Activated naive CD8-positive, alpha-beta T cell treated with anti-CD3 and anti-CD28 coated beads, Interleukin-2, amount 10 ng/mL, durations not matched to agents 7 days and 5 days (primary cell): Measurements from ENCODE around the gene MYO3B. TPM values are rescaled to one million over a fixed set of nuclear protein-coding genes. Genes with fewer than 3 reads are reported as not detected.
"Not testable (repeated sequence)": the region's sequence is repeated elsewhere in the genome, so short reads cannot be mapped to it uniquely, and the experiment has no call there.

ENCODE experiments used
- ATAC-seq: fragments of 150-1000 bp; cut with Tn5 transposase; one replicate; pipeline ENCODE4 v1.10.0; 2021; ENCODE audit warnings: low read depth, moderate library complexity
- POLR2A ChIA-PET: fragments of 350-600 bp; sonication (Branson Sonifier 250); formaldehyde crosslinking; loops from one replicate; lab custom pipeline; 2021; ENCODE audit warnings: antibody characterized with exemption; lab: Charles Lee
- DNase-seq: peaks from one replicate; pipeline ENCODE4 v3.0.0; 2021
- H3K27ac Mint-ChIP-seq: one replicate; pipeline ENCODE4 v1.8.0; 2022; ENCODE audit warnings: mild to moderate bottlenecking, mixed read lengths
- H3K27me3 Mint-ChIP-seq: one replicate; pipeline ENCODE4 v1.8.0; 2022; ENCODE audit warnings: mild to moderate bottlenecking, moderate library complexity, mixed read lengths
- H3K36me3 Mint-ChIP-seq: one replicate; pipeline ENCODE4 v1.8.0; 2021; ENCODE audit warnings: mild to moderate bottlenecking, mixed read lengths
- H3K4me1 Mint-ChIP-seq: one replicate; pipeline ENCODE4 v1.8.0; 2021; ENCODE audit warnings: mixed read lengths
- H3K4me3 Mint-ChIP-seq: one replicate; pipeline ENCODE4 v1.8.0; 2022; ENCODE audit warnings: mild to moderate bottlenecking, moderate library complexity, mixed read lengths
- H3K9me3 Mint-ChIP-seq: one replicate; pipeline ENCODE4 v1.8.0; 2021; ENCODE audit warnings: mixed read lengths
- total RNA-seq, 2 experiments: library from RNA; stranded (reverse); gene quantifications; one replicate each; pipeline ENCODE4 v1.2.3, GENCODE V29; 2021

Gene MYO3B
- total RNA-seq, 2 experiments from 2014 or later = 0.09 to 0.11 TPM

DNA sequence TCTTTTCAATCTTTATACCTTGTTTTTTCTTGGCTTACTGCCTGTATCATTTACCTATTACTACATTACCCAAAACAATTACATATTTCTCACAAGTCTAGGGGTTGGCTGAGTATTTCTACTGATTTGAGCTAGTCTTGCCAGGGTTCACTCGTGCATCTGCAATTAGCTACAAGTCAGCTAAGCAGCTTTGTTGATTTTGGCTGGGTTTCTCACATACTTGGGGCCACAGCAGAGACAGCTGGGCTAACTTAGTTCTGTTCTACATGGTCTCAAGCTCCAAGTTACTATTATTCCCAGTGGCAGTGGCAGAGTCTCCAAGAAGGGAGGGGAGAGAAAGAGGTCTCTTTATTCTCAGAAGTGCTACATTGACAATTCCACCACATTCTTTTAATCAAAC, 482.5 kb downstream of the MYO3B start:
- ATAC-seq = no peak
- Mint-ChIP-seq H3K4me3 (no peak overlapping the region), H3K27me3 (peaks cover 8% of the 10 kb centered on the region), H3K4me1 (no peaks in the 10 kb centered on the region), H3K27ac (no peak overlapping the region), H3K9me3 (no peaks in the 10 kb centered on the region), H3K36me3 (no peaks in the 10 kb centered on the region)
- POLR2A ChIA-PET = no interaction called here
- DNase-seq = no peak

DNA sequence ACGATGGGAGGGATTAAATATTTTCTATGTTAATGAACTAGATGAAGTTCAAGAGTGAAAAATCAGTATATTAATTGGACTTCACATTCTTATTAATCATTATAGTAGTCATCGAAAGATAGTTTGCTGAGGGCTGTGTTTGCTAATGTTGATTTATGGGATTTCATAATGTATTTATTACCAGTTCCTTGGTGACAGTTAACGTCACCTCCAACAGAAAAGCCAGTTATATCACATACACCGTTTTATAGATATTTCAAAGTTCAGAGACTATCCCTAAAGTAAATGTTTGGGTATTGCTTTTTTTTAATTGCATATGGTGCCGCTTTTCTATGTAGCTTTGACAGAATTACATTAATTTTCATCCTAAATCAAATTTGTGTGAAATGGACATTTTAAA, 487.8 kb downstream of the MYO3B start:
- H3K27ac Mint-ChIP-seq = no peak overlapping the region
- H3K4me3 Mint-ChIP-seq = no peak overlapping the region
- H3K27me3 Mint-ChIP-seq = peaks cover 5% of the 10 kb centered on the region
- no peaks in the 10 kb centered on the region for H3K9me3 Mint-ChIP-seq
- POLR2A ChIA-PET = no interaction called here
- no peak for ATAC-seq
- no peaks in the 10 kb centered on the region for H3K4me1 Mint-ChIP-seq
- no peaks in the 10 kb centered on the region for H3K36me3 Mint-ChIP-seq
- DNase-seq = no peak

DNA sequence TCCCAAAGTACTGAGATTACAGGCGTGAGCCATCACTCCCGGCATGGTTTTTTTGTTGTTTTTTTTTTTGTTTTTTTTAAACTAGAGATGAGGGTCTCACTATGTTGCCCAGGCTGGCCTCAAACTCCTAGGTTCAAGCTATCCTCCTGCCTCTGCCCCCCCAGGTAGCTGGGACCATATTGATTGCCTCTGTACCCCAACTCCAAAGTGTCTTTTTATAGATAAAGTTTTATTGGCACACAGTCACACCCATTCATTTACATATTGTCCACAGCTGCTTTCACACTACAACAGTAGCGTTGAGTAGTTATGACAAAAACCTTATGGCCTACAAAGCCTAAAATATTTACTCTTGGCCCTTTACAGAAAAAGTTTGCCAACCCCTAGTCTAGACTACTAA, 492.0 kb downstream of the MYO3B start:
- DNase-seq (no peak), ATAC-seq (no peak)
- Mint-ChIP-seq H3K27ac (no peak overlapping the region), H3K4me1 (no peaks in the 10 kb centered on the region), H3K27me3 (peaks cover 19% of the 10 kb centered on the region), H3K36me3 (no peaks in the 10 kb centered on the region), H3K4me3 (no peak overlapping the region), H3K9me3 (no peaks in the 10 kb centered on the region)
- POLR2A ChIA-PET = interaction anchor here (0.7 kb wide), 1 partner anchor 420 kb away, joined by 3 read pairs; no protein-coding TSS in a partner anchor

DNA sequence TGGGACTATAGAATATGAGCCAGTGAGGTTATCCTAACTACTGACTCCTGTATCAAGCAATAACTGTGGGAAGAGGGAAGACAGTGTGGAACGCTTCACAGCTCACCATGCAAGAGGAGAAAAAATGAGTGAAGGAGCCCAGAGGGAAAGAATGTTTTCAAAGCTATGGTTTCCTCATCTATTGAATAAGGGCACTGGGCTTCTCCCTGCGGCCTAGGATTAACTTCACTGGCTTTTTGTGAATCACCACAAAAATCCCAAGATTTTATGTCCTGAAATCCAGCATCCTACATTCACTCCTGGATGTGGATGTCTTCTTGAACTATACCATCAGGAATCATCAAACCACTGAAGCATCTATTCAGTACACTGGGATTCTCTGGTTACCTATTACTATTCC, 492.7 kb downstream of the MYO3B start:
- H3K4me1 Mint-ChIP-seq = no peaks in the 10 kb centered on the region
- no peaks in the 10 kb centered on the region for H3K9me3 Mint-ChIP-seq
- H3K36me3 Mint-ChIP-seq = no peaks in the 10 kb centered on the region
- no peak overlapping the region for H3K4me3 Mint-ChIP-seq
- POLR2A ChIA-PET = no interaction called here
- H3K27ac Mint-ChIP-seq = no peak overlapping the region
- ATAC-seq (no peak), DNase-seq (no peak)
- peaks cover 19% of the 10 kb centered on the region for H3K27me3 Mint-ChIP-seq

DNA sequence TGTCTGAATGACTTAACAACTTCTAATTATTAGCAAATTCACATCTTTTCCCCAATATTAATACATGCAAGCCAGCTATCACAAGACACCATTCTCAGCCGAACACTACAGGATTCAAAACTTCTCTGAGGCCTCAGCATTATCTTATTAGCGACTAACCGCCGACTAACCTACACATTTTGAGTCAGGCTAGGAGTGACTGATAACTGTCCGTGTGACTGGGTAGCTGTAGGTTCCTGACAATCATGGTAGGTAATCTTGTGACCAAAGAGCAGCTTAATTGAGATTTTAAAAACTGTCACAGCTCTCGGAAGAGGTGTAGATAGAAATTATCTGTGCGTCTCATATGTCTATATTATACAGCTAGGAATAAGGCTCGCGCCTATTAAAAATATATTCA, 493.1 kb downstream of the MYO3B start:
- POLR2A ChIA-PET = no interaction called here
- Mint-ChIP-seq H3K36me3 (no peaks in the 10 kb centered on the region), H3K27me3 (peaks cover 19% of the 10 kb centered on the region), H3K9me3 (no peaks in the 10 kb centered on the region), H3K4me3 (no peak overlapping the region), H3K27ac (no peak overlapping the region), H3K4me1 (no peaks in the 10 kb centered on the region)
- ATAC-seq = no peak
- no peak for DNase-seq

DNA sequence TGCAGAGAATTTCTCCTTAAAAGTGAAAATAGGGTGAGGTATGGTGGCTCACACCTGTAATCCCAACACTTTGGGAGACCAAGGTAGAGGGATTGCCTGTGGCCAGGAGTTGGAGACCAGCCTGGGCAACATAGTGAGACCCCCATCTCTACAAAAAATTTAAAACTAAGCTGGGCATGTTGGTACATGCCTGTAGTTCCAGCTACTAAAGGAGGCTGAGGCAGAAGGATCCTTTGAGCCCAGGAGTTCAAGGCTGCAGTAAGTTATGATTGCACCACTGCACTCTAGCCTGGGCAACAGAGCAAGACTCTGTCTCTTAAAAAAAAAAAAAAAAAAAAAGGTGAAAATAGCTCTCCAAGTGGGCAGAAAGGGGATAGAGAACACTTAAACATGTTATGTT, 496.3 kb downstream of the MYO3B start:
- H3K36me3 Mint-ChIP-seq, H3K4me1 Mint-ChIP-seq, H3K4me3 Mint-ChIP-seq, H3K9me3 Mint-ChIP-seq, ATAC-seq, H3K27ac Mint-ChIP-seq, DNase-seq, POLR2A ChIA-PET: not testable (repeated sequence)
- H3K27me3 Mint-ChIP-seq = peaks cover 17% of the 10 kb centered on the region

DNA sequence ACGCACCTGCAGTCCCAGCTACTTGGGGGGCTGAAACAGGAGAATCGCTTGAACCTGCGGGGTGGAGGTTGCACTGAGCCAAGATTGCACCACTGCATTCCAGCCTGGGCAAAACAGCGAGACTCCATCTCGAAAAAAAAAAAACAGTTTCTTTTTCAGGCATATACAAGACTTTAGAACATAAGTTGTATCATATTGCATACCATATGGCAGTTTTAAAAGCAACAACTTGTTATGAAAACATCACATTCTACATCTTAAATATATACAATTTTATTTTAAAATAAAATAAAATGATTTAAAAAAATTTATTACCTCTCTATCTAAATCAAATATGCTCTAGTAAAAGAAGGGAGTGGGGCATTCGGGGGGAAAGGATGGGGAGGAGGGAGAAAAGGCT, 497.8 kb downstream of the MYO3B start:
- Mint-ChIP-seq H3K36me3 (no peaks in the 10 kb centered on the region), H3K4me3 (no peak overlapping the region), H3K4me1 (no peaks in the 10 kb centered on the region), H3K9me3 (no peaks in the 10 kb centered on the region), H3K27ac (no peak overlapping the region), H3K27me3 (peaks cover 20% of the 10 kb centered on the region)
- POLR2A ChIA-PET = no interaction called here
- DNase-seq = no peak
- no peak for ATAC-seq

DNA sequence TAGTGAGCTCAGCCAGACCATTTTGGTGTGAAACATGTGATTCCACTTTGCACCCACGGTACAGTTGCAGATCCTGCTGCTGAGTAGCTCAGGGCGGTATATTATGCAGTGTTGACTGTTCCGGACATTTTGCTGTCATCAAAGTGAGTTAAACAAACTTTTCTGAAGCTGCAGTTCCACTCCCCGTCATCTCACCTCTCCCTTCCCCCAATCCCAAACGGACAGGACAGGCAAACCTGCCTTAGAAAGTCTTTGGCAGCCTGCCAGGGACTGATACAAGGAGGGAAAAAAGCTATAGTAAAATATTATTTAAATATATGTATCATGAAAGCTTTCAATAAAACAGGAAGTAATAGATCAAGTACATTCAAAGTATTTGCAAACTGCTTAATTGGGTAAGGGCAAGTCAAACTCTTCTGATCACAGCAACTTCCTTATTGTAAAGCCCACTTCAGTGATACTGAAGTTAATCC, 501.7 kb downstream of the MYO3B start:
- ATAC-seq = no peak
- H3K27ac Mint-ChIP-seq = no peak overlapping the region
- no peak for DNase-seq
- H3K36me3 Mint-ChIP-seq = no peaks in the 10 kb centered on the region
- no peak overlapping the region for H3K4me3 Mint-ChIP-seq
- H3K4me1 Mint-ChIP-seq = no peaks in the 10 kb centered on the region
- POLR2A ChIA-PET = no interaction called here
- peaks cover 9% of the 10 kb centered on the region for H3K27me3 Mint-ChIP-seq
- H3K9me3 Mint-ChIP-seq = no peaks in the 10 kb centered on the region

DNA sequence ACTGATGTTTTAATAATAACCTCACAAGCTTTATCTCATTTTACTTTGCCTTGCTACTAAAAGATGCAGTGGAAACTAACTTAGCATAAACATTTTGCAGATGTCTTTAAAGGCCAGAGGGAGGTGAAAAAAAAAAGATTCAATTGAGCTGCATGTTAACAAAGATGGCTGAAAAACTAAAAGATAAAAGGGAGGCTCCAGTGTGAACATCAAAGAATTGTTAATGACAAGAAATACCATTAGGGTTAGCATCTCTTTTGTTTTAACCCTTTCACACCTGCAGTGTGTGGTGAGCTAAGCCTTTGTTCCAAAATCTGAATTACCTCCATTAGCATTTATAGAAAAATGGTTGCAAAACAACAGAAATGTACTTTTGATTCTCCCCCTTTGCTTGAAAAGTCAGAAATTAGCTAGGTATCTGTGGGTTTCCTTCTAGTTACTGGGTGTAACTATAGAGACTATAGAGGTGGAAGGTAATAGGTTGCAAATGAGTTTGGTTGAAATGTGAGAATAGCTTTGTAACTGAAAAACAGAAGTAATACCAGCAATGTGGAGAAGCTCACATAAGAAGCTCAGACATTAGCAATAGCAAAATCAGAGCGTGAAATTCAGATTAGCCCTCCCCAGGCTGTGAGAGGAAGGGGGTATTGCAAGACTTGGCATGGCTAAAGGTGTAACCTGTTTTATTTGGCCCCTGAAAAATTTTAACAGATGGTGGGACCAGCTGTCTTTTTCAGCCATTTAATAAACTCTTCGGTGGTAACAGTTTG, 502.4 kb downstream of the MYO3B start:
- no peaks in the 10 kb centered on the region for H3K9me3 Mint-ChIP-seq
- no peak overlapping the region for H3K4me3 Mint-ChIP-seq
- peaks cover 10% of the 10 kb centered on the region for H3K27me3 Mint-ChIP-seq
- ATAC-seq (no peak), DNase-seq (no peak)
- no peaks in the 10 kb centered on the region for H3K4me1 Mint-ChIP-seq
- no peak overlapping the region for H3K27ac Mint-ChIP-seq
- H3K36me3 Mint-ChIP-seq = no peaks in the 10 kb centered on the region
- POLR2A ChIA-PET = no interaction called here

DNA sequence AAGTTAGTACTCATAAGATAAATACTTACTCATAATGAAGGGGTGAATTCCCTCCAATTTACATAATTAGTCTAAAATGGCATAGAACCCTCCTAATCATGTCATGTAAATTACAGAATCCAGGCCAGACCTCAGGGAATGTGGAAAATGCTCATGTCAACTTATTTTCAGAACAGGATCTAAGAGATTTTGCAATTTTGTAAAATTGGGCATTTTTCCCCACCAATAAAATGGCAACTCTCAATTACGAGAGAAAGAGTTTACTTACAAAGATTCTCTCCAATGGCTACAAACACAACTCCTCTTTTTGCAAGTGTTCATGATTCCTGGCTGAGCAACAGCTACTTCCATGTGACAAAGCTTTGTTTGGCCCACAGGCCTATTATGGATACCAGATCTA, 503.4 kb downstream of the MYO3B start:
- no peaks in the 10 kb centered on the region for H3K9me3 Mint-ChIP-seq

DNA sequence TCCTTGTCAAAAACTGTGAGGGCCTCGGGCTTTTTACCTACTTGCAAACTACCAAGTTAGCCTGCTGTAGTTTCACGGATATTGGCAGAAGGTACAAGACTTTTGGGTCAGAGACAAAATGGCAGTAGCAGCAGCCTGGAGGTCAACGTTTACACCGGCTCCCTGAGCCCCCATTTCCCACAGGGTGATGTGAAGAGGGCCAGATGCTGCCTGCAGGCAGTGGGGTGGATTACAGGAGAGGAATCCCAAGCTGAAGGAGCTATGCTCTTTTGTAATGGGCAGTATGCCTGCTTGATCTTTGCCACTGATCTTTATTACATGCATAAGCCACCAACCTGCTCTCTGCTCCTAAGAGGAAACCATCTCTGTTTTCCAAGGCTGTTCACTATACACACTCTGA, 507.6 kb downstream of the MYO3B start:
- no peak for DNase-seq
- Mint-ChIP-seq H3K36me3 (no peaks in the 10 kb centered on the region), H3K9me3 (no peaks in the 10 kb centered on the region), H3K4me1 (no peaks in the 10 kb centered on the region), H3K27me3 (peaks cover 14% of the 10 kb centered on the region), H3K4me3 (no peak overlapping the region), H3K27ac (no peak overlapping the region)
- ATAC-seq = no peak
- POLR2A ChIA-PET = no interaction called here

More for the DNA sequence above, 503.4 kb downstream of the MYO3B start:
- Mint-ChIP-seq H3K27ac (no peak overlapping the region), H3K4me3 (no peak overlapping the region), H3K4me1 (no peaks in the 10 kb centered on the region), H3K36me3 (no peaks in the 10 kb centered on the region), H3K27me3 (peaks cover 15% of the 10 kb centered on the region)
- POLR2A ChIA-PET = no interaction called here
- ATAC-seq = no peak
- no peak for DNase-seq

DNA sequence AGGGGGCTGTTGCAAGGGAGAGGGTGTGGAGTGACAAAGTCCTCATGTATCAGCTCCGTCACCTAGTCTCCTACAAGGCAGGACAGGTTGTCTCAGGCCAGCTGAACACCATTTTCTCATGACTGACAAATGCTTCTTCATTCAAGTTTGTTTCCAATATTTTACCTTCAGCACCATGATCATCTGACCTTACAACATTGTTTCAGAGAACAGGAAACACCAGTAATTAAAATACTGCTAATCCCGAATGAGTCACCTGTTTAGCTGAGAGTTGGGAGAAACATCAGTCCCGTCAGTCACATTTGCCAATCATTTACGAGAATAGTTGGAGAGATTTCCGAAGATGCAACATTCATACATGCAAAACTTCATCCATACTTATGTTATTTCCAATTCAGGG, 511.5 kb downstream of the MYO3B start:
- H3K9me3 Mint-ChIP-seq = no peaks in the 10 kb centered on the region
- H3K4me3 Mint-ChIP-seq = no peak overlapping the region
- DNase-seq = no peak
- no peaks in the 10 kb centered on the region for H3K36me3 Mint-ChIP-seq
- no peaks in the 10 kb centered on the region for H3K4me1 Mint-ChIP-seq
- POLR2A ChIA-PET = no interaction called here
- H3K27ac Mint-ChIP-seq = no peak overlapping the region
- no peak for ATAC-seq
- peaks cover 11% of the 10 kb centered on the region for H3K27me3 Mint-ChIP-seq

DNA sequence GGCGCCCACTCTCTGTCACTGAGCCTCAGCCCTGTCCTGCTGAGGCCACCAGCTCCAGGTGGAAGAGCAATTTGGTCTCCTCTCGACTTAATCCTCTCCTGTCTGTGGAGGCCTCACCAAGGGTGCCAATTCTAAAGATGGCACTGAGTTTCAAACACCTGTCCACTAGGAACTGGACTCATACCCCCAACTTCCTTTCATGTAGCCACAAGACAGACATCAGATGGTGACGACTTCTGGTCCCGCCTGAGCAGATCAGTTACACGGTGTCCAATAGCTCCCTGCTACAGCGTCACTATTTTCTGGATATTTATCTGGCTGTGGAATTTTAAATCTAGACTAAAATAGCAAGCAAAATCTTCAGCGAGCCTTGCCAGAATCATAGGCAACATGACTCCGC, 512.7 kb downstream of the MYO3B start:
- POLR2A ChIA-PET = no interaction called here
- H3K4me1 Mint-ChIP-seq = no peaks in the 10 kb centered on the region
- no peaks in the 10 kb centered on the region for H3K9me3 Mint-ChIP-seq
- H3K4me3 Mint-ChIP-seq = no peak overlapping the region
- H3K27ac Mint-ChIP-seq = no peak overlapping the region
- ATAC-seq (no peak), DNase-seq (no peak)
- H3K36me3 Mint-ChIP-seq = no peaks in the 10 kb centered on the region
- peaks cover 7% of the 10 kb centered on the region for H3K27me3 Mint-ChIP-seq

DNA sequence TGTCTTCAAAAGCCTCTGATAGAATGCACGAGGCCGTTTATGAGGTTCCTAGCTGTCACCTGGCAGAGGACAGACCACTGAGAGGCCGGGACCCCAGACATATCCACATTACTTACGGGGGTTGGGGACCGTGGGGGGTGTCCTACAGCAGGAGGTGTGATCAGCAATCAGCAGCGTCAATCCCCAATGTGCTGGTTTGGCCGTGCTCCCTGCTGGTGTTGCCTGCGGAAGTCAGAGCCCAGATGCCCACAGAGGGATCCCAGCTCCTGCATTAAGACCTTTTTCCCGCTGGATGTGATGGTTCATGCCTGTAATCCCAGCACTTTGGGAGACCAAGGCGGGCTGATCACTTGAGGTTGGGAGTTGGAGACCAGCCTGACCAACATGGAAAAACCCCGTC, 516.4 kb downstream of the MYO3B start:
- POLR2A ChIA-PET = no interaction called here
- no peak overlapping the region for H3K4me3 Mint-ChIP-seq
- no peak for ATAC-seq

More for the DNA sequence above, 516.4 kb downstream of the MYO3B start:
- no peaks in the 10 kb centered on the region for H3K9me3 Mint-ChIP-seq
- H3K27me3 Mint-ChIP-seq = peaks cover 6% of the 10 kb centered on the region
- no peaks in the 10 kb centered on the region for H3K36me3 Mint-ChIP-seq
- no peak overlapping the region for H3K27ac Mint-ChIP-seq
- no peaks in the 10 kb centered on the region for H3K4me1 Mint-ChIP-seq
- DNase-seq = no peak
